ENCODE results near the gene TBCC.

Gene TBCC

DNA sequence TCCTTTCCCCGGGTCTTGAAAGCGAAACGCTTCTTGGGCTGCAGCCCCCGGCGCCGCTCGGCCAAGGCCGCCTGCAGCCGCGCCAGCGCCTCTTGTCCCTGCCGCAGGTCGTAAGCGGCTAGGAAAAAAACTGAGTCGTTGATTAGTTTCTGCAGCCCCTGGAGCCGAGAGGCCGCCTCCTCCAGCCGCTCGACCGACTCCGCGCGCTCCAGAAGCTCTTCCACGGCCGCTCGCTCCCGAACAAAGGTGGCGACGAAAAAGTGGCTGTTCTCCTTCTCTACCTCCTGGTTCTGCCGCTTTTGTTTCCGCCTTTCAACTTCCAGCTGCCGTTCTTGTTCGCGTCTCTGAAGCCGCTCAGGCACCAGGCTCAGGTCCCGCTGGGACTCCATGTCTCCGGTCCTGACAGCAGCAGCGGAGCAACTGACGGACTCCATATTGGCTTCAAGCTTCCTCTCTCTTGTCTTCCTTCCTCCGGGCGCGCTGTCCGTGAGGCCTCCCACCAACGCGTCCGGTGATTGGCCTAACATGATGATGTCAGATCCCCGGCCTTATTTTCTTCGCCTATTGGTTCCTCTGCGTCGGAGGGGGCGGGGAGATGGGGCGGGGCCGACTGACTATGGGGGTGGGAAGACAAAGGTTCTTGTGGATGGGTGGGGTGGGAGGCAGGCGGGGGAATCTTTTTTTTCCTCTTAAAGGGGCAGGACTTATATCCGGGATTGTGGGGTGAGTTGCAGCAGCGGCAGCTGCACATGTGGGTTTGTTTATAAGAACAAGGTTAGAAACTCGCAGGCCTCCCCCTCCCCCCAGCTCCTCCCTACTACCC lies at the start of gene TBCC:
TBCC (minus strand) TSS at position 464 of the 823 bp plus-strand sequence; CDS start at position 434, 30 bp downstream.
- DNase-seq (ENCODE audit: low spot score): peak; percentile 96

- no peak for DNase-seq (ENCODE audit: low spot score)
These were observed 49.7 kb upstream of the TBCC start for GRCh38 chr6:42795651-42796050.

DNA sequence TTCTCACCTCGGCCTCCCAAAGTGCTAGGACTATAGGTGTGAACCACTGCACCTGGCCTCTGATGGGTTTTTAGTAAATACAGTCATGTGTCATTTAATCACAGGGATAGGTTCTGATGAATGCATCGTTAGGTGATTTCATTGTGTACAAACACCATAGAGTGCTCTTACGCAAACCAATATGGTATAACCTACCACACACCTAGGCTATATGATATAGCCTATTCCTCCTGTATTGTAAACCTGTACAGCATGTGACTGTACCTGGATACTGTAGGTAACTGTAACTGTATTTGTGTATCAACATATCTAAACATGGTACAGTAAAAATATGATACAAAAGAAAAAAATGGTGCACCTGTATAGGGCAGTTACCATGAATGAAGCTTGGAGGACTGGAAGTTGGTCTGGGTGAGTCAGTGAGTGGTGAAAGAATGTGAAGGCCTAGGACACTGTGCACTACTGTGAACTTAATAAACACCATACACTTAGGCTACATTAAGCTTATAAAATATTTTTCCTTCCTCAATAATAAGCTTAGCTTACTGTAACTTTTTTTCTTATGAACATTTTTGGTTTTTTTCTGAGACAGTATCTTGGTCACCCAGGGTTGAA lies 45.9 kb upstream of the TBCC start:
- DNase-seq (ENCODE audit: low spot score): no peak

DNA sequence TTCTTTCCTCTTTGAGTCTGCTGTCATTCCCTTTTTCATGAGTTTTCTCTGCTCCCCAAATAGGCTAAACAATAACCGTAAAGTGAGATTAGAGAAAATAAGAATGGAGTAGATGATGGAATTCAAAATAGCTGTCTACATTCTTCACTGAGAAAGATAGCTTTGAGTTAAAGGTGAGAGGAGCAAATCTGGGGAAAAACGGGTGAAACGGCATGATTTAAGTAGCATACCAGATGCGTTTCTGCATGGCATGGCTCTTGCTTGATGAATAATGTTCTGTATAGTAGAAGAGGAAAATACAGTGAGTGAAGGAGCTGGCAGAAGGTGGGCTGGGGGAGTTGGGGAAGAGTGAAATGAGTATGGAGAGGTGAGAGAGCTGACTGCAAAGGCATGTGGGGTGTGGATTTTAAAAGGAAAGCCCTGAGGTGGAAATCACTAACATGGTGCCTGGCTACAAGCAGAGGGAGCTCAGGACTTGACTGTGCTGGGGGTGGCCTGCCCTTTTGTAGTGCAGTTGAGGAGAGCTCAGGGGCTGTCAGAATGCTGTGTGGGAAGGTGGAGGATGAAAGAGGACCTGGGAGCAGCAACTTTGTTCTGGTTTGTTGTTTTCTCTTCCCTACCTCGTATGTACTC lies 44.8 kb upstream of the TBCC start:
- DNase-seq (ENCODE audit: low spot score): no peak

DNA sequence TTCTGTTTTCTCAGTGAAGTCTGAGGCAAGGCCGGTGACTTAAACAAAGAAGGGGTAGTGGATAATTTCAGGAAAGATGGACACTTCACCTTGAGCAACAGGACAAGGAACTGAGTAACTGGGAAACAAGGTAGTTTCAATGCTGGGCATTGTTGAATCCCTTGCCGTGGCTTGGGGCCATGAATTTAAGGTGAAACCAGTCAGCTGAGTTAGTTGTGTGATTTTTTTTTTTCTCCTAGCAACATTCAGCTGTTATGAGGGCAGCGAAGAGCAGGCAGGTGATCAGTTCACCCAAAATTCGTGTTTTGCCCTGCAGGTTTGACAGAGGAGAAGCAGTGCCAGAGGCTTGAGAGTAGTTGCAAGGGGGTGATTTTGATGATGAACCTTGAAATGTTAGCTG lies 42.8 kb upstream of the TBCC start:
- DNase-seq (ENCODE audit: low spot score): no peak

GRCh38 chr6:42787063-42787472 lies 41.2 kb upstream of the TBCC start:
- no peak for DNase-seq (ENCODE audit: low spot score)

DNA sequence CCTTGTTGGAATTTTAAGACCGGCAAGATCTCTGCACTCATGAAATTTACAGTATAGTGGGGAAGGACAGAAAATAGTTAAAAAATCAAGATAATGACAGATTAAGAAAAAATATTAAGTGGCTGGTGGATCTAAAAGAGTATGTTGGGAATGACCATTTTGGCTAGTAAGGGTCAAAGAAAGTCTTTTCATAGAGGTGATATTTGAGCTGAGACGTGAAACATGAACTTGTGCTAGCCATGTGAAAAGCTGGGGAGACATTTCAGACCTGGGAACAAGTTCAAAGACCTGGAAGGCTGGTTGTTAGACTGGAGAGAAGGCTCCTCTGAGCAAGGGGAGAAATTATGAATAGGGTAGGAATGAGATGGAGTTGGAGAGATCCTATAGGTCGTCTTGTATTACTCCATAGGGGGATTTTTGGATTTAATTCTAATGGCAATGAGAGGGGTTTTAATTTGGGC lies 40.7 kb upstream of the TBCC start:
- no peak for DNase-seq (ENCODE audit: low spot score)

DNA sequence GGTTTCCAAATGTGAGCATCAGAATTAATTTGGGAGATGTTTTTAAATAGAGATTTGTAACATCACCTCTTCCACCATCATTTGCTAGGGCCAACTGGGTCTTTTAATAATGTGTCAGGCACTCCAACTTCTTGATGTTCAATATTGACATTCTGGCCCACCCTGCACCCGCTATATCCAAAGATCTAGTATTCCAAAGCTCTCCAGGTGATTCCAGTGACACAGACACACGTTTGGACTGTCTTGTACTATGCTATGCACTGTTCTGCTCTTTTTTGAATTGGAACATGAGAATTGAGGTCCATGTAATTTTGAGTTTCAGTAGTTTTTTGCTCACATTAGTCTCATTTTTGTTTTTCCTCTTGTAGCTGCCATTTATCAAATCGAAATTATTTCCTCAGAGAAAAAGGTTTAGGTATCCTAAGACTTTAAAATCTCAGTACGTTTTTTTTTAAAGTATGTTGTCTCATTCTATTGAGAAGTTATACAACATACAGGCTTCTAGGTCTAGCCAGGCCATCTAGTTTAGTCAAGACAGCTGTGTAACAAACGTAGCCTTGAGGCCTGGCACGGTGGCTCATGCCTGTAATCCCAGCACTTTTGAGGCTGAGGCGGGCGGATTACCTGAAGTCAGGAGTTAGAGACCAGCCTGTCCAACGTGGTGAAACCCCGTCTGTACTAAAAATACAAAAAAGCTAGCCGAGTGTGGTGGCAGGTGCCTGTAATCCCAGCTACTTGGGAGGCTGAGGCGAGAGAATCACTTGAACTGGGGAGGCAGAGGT lies 39.0 kb upstream of the TBCC start:
- DNase-seq (ENCODE audit: low spot score): no peak

DNA sequence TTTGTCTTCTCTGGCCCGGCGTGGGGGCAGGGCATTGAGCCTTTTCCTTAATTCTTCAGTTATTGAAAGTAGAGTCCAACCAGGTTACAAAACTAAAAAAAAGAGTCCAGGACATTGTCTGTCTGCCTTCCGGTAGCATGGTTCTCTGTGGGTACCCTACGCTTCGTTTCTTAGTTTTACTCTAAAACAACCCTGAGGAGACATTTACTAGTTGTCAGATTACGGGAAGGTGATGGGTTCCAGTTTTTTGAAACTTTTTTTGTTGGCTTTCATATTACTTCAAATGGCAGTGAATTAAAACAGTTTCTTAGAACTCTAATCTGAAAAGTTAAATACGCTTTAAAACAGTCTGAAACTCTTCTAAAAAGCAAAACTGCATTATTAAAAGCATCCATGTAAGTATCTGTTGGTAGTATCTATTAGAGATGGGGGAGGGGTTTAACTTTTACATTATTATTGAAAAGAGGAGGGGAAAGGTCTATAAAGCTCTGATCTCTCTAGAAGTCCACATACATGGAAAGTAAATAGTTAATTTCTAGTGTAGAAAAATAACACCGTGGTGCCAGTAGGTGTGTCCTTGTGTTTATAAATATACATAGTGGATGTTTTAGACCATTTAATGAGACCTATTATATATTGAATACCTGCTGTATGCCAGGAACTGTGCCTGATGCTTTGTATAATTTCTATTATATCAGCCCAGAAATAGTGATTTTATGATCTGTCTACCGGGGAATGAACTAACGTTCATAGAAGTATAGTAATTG lies 38.2 kb upstream of the TBCC start:
- DNase-seq (ENCODE audit: low spot score): no peak

- DNase-seq (ENCODE audit: low spot score): peak; percentile 82
These were observed 37.4 kb upstream of the TBCC start for GRCh38 chr6:42783177-42783875.

- DNase-seq (ENCODE audit: low spot score): peak; percentile 68
These were observed 36.8 kb upstream of the TBCC start for GRCh38 chr6:42782689-42783176.

GRCh38 chr6:42781796-42782688 lies 36.1 kb upstream of the TBCC start, which contains the start of gene BICRAL:
TSS of gene BICRAL (plus strand) at chr6:42782052. CDS start at chr6:42822023, 39,971 bp downstream.
- DNase-seq (ENCODE audit: low spot score): peak; percentile 49

DNA sequence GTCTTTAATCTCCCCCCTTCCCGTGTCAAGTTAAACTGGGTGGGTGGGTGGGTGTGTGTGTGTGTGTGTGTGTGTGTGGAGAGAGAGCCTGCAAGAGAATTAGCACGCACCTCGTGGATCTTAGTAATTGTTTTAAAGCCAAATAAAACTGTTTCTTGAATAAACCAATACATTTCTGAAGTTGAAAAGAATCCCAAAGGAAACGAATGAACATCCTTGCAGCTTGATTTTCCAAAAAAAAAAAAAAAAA lies 35.6 kb upstream of the TBCC start:
- no peak for DNase-seq (ENCODE audit: low spot score)

DNA sequence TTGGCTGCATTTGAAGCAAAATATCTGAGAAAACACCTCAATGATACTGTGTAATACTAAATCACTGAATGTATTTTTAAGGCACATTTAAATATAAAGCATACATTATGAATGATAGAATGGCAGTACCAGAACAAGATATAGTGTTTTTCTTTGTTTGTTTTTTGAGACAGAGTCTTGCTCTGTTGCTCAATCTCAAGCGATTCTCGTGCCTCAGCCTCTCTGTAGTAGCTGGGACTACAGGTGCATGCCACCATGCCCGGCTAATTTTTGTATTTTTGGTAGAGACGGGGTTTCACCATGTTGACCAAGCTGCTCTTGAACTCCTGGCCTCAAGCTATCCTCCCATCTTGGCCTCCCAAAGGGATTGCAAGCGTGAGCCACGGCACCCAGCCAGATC lies 33.6 kb upstream of the TBCC start:
- no peak for DNase-seq (ENCODE audit: low spot score)

DNA sequence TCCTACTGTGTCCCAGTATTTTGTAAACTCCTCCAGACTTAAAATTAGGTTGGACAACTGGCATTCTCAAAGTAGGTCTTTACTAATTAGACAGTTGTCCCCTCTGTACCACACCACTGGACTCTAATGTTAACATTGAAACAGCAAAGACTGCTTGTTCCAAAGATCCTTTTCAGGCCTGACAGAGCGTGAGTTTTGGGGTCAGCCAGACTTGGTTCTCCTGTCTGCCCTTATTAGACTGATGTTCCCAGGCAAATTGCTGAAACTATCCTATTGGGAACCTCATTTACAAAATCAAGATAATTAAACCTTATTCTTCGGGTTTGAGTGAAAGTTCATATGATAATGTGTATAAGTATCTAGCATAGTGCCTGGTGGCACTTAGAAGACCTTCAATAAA lies 32.2 kb upstream of the TBCC start:
- no peak for DNase-seq (ENCODE audit: low spot score)

DNA sequence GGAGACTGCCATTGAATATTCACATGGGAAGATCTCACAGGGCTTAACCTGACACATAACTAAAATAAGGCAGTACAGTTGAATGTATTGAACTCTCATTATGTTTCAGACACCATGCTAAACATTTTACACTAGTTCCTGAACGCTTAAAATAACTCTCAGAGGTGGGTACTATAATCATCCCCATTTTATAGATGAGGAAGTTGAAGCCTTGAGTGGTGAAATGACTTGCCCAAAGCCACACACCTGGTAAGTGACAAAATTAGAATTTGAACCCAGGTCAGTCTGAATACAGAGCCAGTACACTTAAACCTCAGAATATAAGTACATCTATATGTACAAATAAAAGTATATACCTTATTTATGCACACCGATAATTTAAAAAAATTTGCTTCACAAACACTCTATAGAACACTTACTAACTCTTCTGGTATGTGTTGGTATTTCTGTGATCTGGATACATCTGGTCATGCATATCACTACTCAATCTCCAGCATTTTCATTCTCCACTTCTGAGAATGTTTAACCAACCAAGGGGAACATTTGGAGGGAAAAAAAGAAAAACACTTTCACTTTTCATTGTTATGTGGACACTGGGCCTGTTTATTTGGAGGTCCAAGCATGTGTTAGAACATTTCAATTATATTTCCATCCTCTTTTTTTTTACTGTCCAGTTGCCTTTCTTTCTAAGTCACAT lies 31.4 kb upstream of the TBCC start:
- no peak for DNase-seq (ENCODE audit: low spot score)

- peak; percentile 18 for DNase-seq (ENCODE audit: low spot score)
These were observed 29.1 kb upstream of the TBCC start for GRCh38 chr6:42774821-42775487.

DNA sequence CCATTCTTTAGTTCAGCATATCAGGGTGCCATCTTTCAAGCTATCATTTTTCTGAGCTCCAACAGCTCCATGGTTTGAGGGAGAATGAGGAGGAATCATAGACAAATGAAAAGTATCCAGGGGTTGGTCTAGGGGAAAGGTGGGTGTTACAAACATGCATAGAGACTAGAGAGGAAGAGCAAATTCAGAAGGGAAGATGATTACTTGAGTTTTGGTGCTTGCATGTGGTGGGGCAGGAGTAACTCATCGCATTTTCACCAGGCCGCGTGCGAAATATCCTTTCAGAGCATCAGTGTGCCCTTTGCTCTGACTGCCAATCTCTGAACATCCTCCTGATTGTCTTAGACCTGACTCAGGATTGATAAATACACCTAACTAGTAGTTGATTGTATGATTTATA lies 28.3 kb upstream of the TBCC start:
- DNase-seq (ENCODE audit: low spot score): no peak

GRCh38 chr6:42771741-42772100 lies 25.8 kb upstream of the TBCC start:
- no peak for DNase-seq (ENCODE audit: low spot score)

All from LoVo (cell line).